ENCODE results near the gene C3. TPM values are rescaled to one million over a fixed set of nuclear protein-coding genes. Genes with fewer than 3 reads are reported as not detected.

The C3 gene
- total RNA-seq, 1 donor from 2014 or later: 1.6 TPM

DNA sequence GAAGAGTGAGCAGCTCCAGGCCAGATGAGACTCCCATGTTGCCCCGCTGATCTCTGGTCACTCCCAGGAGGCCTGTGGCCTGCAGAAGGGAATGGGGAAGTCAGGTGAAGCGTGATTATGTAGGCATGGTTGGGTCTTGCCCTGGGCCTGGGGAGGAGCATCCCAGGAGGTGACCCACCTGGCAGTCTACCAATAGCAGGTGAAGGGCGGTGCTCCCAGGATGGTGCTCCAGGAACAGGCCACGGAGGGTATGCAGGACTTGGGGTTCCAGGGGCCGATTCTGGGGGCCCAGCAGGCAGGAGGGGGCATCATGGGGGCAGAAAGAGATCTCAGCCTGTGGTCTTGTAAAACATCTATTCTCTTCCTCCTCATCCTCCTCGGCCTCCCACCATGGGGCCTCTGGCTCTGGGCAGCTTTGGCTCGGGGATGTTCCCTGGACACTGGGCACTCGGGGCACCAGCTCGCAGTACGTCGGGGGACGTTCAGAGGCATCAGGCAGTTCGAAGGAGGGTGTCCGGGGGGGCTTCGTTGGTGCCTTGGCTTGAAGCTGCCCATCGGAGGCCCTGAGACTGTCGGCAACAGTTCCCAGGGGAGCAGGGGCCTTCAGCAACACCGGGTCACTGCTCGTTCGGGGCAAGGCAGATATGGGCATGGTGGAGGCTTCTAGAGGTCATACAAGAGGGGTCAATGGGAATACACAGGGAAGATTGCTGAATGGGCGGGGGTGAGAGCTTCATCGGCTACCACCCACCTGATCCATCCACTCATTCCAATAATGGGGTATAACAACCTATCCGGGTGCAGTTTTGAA, 34.4 kb upstream of the C3 start:
- no peak for DNase-seq (ENCODE audit: low spot score, unreplicated experiment)
- Mint-ChIP-seq H3K27me3 (no peaks in the 10 kb centered on the region), H3K4me1 (ENCODE audit: low read depth) (peaks cover 9% of the 10 kb centered on the region), H3K9me3 (ENCODE audit: low read depth) (no peaks in the 10 kb centered on the region), H3K27ac (peak overlapping the region; percentile 83), H3K36me3 (ENCODE audit: insufficient read depth) (peaks cover 13% of the 10 kb centered on the region), H3K4me3 (ENCODE audit: low read depth) (peak overlapping the region; percentile 11)
- TF ChIP-seq CTCF (IDR thresholded peaks at IDR 0.05; ENCODE audit: unreplicated experiment): no peak

DNA sequence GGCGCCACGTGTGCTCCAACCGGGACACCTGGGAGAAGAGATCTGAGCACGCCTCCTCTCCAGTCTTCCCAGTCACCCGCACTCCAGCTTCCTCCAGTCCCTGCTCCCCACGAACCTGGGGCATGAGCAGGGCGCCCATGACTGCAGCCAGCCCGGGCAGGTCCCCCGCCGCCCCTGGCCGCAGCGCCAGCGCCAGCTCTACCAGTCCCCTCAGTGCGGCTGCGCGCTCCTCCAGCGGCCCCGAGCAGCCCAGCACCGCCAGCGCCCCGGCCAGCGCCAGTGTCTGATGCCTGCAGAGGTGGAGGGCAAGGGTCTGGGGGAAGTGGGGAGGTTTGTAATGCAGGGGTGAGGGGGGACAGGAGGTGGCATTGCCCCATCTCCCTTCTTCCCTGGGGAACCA, 33.7 kb upstream of the C3 start:
- peaks cover 15% of the 10 kb centered on the region for H3K36me3 Mint-ChIP-seq (ENCODE audit: insufficient read depth)
- H3K9me3 Mint-ChIP-seq (ENCODE audit: low read depth): no peaks in the 10 kb centered on the region
- peaks cover 9% of the 10 kb centered on the region for H3K4me1 Mint-ChIP-seq (ENCODE audit: low read depth)
- TF ChIP-seq CTCF (IDR thresholded peaks at IDR 0.05; ENCODE audit: unreplicated experiment): no peak
- no peak for DNase-seq (ENCODE audit: low spot score, unreplicated experiment)
- no peaks in the 10 kb centered on the region for H3K27me3 Mint-ChIP-seq
- no peak overlapping the region for H3K4me3 Mint-ChIP-seq (ENCODE audit: low read depth)
- no peak overlapping the region for H3K27ac Mint-ChIP-seq

DNA sequence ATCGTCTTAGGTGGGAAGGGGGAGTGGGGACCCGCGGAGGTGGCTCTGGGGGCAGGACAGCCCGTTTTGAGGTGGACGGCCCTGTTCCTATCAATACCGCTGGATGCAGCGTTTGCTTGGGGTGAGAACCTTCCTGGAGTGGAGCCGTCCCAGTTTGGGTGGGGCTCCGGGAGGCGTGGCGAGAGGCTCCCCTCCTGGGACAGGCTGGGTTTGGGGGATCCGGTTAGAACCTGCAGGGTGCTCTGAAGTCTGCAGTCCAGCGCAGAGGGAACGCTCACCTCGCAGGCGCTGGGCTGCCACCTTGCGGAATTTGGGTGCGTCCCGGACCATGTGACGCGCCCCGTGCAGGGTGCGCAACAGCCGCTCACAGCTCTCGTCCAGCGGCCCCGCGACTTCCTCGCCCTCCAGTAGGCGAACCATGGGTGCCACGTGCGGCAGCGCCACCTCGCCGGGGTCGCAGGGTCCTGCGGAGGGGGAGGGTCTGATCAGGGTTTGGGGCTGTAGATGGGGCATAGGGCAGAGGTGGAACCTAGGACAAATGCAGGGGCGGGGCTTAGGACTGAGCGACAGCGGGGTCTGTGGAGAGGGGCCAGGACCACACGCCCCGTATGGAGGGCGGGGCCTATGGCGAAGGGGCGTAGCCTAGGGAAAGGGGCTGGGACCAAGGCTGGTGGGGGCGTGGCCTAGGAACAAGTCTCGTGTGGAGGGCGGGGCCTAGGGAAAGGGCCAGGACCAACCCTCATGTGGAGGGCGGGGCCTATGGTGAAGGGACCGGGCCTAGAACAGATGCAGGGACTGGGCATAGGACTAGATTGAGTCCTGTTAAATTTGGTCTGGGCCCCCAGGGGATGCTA, 33.0 kb upstream of the C3 start:
- H3K9me3 Mint-ChIP-seq (ENCODE audit: low read depth): no peaks in the 10 kb centered on the region
- H3K36me3 Mint-ChIP-seq (ENCODE audit: insufficient read depth): peaks cover 12% of the 10 kb centered on the region
- TF ChIP-seq CTCF (IDR thresholded peaks at IDR 0.05; ENCODE audit: unreplicated experiment): peak; percentile 49
- peaks cover 9% of the 10 kb centered on the region for H3K4me1 Mint-ChIP-seq (ENCODE audit: low read depth)
- peak overlapping the region; percentile 99 for H3K27ac Mint-ChIP-seq
- DNase-seq (ENCODE audit: low spot score, unreplicated experiment): peak; percentile 74
- H3K4me3 Mint-ChIP-seq (ENCODE audit: low read depth): peak overlapping the region; percentile 81
- no peaks in the 10 kb centered on the region for H3K27me3 Mint-ChIP-seq

GRCh38 chr19:6752256-6753177, 32.1 kb upstream of the C3 start:
- no peaks in the 10 kb centered on the region for H3K9me3 Mint-ChIP-seq (ENCODE audit: low read depth)
- H3K27me3 Mint-ChIP-seq: no peaks in the 10 kb centered on the region
- H3K36me3 Mint-ChIP-seq (ENCODE audit: insufficient read depth): peaks cover 15% of the 10 kb centered on the region
- H3K4me3 Mint-ChIP-seq (ENCODE audit: low read depth): peak overlapping the region; percentile 81
- H3K27ac Mint-ChIP-seq: peak overlapping the region; percentile 99
- TF ChIP-seq CTCF (IDR thresholded peaks at IDR 0.05; ENCODE audit: unreplicated experiment): no peak
- peak; percentile 78 for DNase-seq (ENCODE audit: low spot score, unreplicated experiment)
- H3K4me1 Mint-ChIP-seq (ENCODE audit: low read depth): peaks cover 9% of the 10 kb centered on the region

All from progenitor cell of endocrine pancreas (in vitro differentiated cells).